HG03039 (cell line): ENCODE data around the gene BDH1.
A peak's percentile ranks its signal among the peaks of the same experiment; 100 is the strongest.

ENCODE experiments used
- ATAC-seq: cut with Tn5 transposase; IDR thresholded peaks from one replicate; pipeline ENCODE4 v1.9.1; 2021; ENCODE audit warnings: mild to moderate bottlenecking, moderate library complexity; ENCODE audit not compliant: unreplicated experiment

The BDH1 gene

GRCh38 chr3:197508051-197508451 lies 47.7 kb downstream of the BDH1 start:
- ATAC-seq = no peak

- ATAC-seq = no peak
These were observed 48.2 kb downstream of the BDH1 start for GRCh38 chr3:197507541-197507940.

GRCh38 chr3:197507081-197507480 lies 48.7 kb downstream of the BDH1 start:
- ATAC-seq = no peak

GRCh38 chr3:197505796-197506548 lies 49.8 kb downstream of the BDH1 start:
- no peak for ATAC-seq

GRCh38 chr3:197504641-197505121 lies 51.1 kb downstream of the BDH1 start:
- ATAC-seq = no peak

- ATAC-seq = no peak
These were observed 51.5 kb downstream of the BDH1 start for GRCh38 chr3:197504229-197504628.

- no peak for ATAC-seq
These were observed 52.1 kb downstream of the BDH1 start for GRCh38 chr3:197503652-197504051.

GRCh38 chr3:197501879-197502620 lies 53.7 kb downstream of the BDH1 start:
- peak; percentile 59 for ATAC-seq

- no peak for ATAC-seq
These were observed 54.3 kb downstream of the BDH1 start for GRCh38 chr3:197501496-197501878.

- ATAC-seq = no peak
These were observed 55.0 kb downstream of the BDH1 start for GRCh38 chr3:197500812-197501211.

GRCh38 chr3:197499427-197499826 lies 56.3 kb downstream of the BDH1 start:
- ATAC-seq = no peak

- no peak for ATAC-seq
These were observed 57.1 kb downstream of the BDH1 start for GRCh38 chr3:197498499-197499241.

GRCh38 chr3:197496746-197497125 lies 59.0 kb downstream of the BDH1 start:
- ATAC-seq = no peak

- no peak for ATAC-seq
These were observed 59.6 kb downstream of the BDH1 start for GRCh38 chr3:197495999-197496745.

GRCh38 chr3:197495499-197495898 lies 60.3 kb downstream of the BDH1 start:
- no peak for ATAC-seq

GRCh38 chr3:197495059-197495455 lies 60.7 kb downstream of the BDH1 start:
- no peak for ATAC-seq

GRCh38 chr3:197494366-197495058 lies 61.3 kb downstream of the BDH1 start:
- ATAC-seq = no peak

GRCh38 chr3:197493049-197493448 lies 62.7 kb downstream of the BDH1 start:
- ATAC-seq = no peak

- ATAC-seq = no peak
These were observed 63.7 kb downstream of the BDH1 start for GRCh38 chr3:197491923-197492664.

GRCh38 chr3:197491478-197491877 lies 64.3 kb downstream of the BDH1 start:
- ATAC-seq = no peak
